OCI-LY3 (cell line): ENCODE results near the gene A4GNT.
"Not testable (repeated sequence)": the region's sequence is repeated elsewhere in the genome, so short reads cannot be mapped to it uniquely, and the experiment has no call there.

ENCODE experiments used
- H2AFZ ChIP-seq: fragments of 200-600, 300-600 bp; shearing (Covaris generic); 2 replicates; pipeline ENCODE4 v1.6.0; 2014; ENCODE audit warnings: antibody characterized with exemption, low read depth, low read length
- H3K27ac ChIP-seq: fragments of 200-600, 300-600 bp; sonication (generic); 2 replicates; pipeline ENCODE4 v1.5.1; 2014; ENCODE audit warnings: mild to moderate bottlenecking, low read length, moderate library complexity, mixed read lengths
- H3K27me3 ChIP-seq: fragments of 200-600, 300-600 bp; sonication (generic); 2 replicates; pipeline ENCODE4 v1.6.1; 2014; ENCODE audit warnings: low read depth, low read length, mixed read lengths
- H3K36me3 ChIP-seq: fragments of 200-600, 300-600 bp; sonication (generic); replicated peaks from 2 replicates; pipeline ENCODE3; 2014; ENCODE audit warnings: low read depth, low read length, mixed read lengths
- H3K4me1 ChIP-seq: fragments of 300-600, 200-600 bp; sonication (generic); 2 replicates; pipeline ENCODE4 v1.6.1; 2014; ENCODE audit warnings: low read length, mixed read lengths
- H3K4me2 ChIP-seq: fragments of 200-600, 300-600 bp; sonication (generic); 2 replicates; pipeline ENCODE4 v1.6.1; 2014; ENCODE audit warnings: low read length, mixed read lengths
- H3K4me3 ChIP-seq: fragments of 300-600, 200-600 bp; sonication (generic); 2 replicates; pipeline ENCODE4 v1.5.1; 2014; ENCODE audit warnings: antibody characterized with exemption, mild to moderate bottlenecking, low read length, moderate library complexity
- H3K79me2 ChIP-seq: fragments of 300-600, 200-600 bp; shearing (Covaris generic); 2 replicates; pipeline ENCODE4 v1.6.1; 2014; ENCODE audit warnings: mild to moderate bottlenecking, low read length, mixed read lengths
- H3K9ac ChIP-seq: fragments of 300-600, 200-600 bp; shearing (Covaris generic); 2 replicates; pipeline ENCODE4 v1.6.0; 2014; ENCODE audit warnings: mild to moderate bottlenecking, low read length, moderate library complexity
- H3K9me3 ChIP-seq: fragments of 200-600, 300-600 bp; shearing (Covaris generic); 2 replicates; pipeline ENCODE4 v1.6.1; 2014; ENCODE audit warnings: low read length, mixed read lengths; ENCODE audit not compliant: insufficient read depth
- H4K20me1 ChIP-seq: fragments of 200-600, 300-600 bp; sonication (generic); 2 replicates; pipeline ENCODE4 v1.6.1; 2016; ENCODE audit warnings: low read length, mixed read lengths; ENCODE audit not compliant: insufficient read depth
- EZH2phosphoT487 ChIP-seq: fragments of 200-600 bp; shearing (Covaris generic); IDR thresholded peaks from 2 replicates; pipeline ENCODE4 v1.6.1; 2018; ENCODE audit warnings: antibody characterized with exemption, mixed run types, low read depth
- TF ChIP-seq, protein P1 (sequence below): fragments of 200-600, 300-600 bp; sonication (generic); IDR thresholded peaks from 2 replicates; pipeline ENCODE4 v1.5.1; 2014; ENCODE audit warnings: antibody characterized with exemption, low read length, low read depth

The A4GNT gene

DNA sequence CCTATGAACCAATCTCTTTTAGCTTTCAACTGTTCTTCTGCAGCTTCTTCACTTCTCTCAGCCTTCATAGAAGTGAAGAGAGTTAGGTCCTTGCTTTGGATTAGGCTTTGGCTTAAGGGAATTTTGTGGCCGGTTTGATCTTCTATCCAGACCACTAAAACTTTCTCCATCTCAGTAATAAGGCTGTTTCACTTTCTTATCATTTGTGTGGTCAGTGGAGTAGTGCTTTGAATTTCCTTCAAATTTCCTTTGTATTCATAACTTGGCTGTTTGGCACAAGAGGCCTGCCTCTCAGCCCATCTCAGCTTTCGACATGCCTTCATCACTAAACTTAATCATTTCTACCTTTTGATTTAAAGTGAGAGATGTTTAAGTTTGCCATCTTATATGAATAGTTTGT, 38.5 kb downstream of the A4GNT start:
- Histone ChIP-seq H3K4me1 (no peaks in the 10 kb centered on the region), H3K27me3 (peaks cover 35% of the 10 kb centered on the region), H4K20me1 (no peaks in the 10 kb centered on the region), H3K79me2 (no peaks in the 10 kb centered on the region), H3K9ac (no peak overlapping the region), H3K27ac (no peak overlapping the region), H3K4me2 (no peak overlapping the region), H3K4me3 (no peak overlapping the region), H3K9me3 (no peaks in the 10 kb centered on the region), H2AFZ (no peak overlapping the region), H3K36me3 (no peaks in the 10 kb centered on the region)
- TF ChIP-seq EZH2phosphoT487: no peak

DNA sequence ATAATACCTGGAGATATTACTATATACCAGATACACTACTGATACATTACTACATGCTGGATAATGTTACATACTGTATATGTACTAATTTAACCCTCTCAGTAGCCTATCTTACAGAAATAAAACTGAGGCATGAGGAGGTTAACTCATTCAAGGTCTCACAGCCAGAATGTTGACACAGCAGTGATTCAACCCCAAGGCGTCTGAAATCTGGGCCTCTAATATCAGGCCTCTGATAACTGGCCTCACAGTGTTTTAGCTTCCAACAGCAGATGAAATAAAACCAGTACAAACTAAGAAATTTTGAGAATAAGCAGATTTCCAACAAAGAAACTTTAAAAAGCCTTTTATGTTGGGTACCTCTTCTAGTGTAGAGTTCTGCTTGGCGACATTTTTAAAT, 40.2 kb downstream of the A4GNT start:
- Histone ChIP-seq H3K79me2 (no peaks in the 10 kb centered on the region), H3K36me3 (no peaks in the 10 kb centered on the region), H4K20me1 (no peaks in the 10 kb centered on the region), H3K4me1 (no peaks in the 10 kb centered on the region), H3K9ac (no peak overlapping the region), H3K4me2 (no peak overlapping the region), H3K27me3 (peaks cover 43% of the 10 kb centered on the region), H2AFZ (no peak overlapping the region), H3K27ac (no peak overlapping the region), H3K9me3 (no peaks in the 10 kb centered on the region), H3K4me3 (no peak overlapping the region)
- TF ChIP-seq, protein P1, sequence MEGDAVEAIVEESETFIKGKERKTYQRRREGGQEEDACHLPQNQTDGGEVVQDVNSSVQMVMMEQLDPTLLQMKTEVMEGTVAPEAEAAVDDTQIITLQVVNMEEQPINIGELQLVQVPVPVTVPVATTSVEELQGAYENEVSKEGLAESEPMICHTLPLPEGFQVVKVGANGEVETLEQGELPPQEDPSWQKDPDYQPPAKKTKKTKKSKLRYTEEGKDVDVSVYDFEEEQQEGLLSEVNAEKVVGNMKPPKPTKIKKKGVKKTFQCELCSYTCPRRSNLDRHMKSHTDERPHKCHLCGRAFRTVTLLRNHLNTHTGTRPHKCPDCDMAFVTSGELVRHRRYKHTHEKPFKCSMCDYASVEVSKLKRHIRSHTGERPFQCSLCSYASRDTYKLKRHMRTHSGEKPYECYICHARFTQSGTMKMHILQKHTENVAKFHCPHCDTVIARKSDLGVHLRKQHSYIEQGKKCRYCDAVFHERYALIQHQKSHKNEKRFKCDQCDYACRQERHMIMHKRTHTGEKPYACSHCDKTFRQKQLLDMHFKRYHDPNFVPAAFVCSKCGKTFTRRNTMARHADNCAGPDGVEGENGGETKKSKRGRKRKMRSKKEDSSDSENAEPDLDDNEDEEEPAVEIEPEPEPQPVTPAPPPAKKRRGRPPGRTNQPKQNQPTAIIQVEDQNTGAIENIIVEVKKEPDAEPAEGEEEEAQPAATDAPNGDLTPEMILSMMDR: no peak
- TF ChIP-seq EZH2phosphoT487: no peak

DNA sequence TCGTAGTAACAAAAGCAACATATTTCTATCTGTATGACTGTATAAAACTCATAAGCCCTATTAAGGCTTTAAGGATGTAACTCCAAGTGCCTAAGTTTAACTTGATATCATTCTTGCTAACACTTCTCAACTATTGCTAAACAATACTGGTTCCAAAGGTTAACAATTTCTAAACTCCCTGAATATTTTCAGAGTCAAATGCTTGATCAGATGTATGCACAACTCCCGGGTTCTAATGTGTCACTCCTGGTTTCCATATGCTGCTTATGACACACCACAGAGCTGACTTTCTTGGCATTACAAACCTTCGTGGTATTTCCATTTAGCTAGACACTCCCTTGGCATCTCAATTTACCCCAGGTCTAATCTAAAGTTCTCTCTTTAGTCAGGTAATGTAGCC, 43.1 kb downstream of the A4GNT start:
- H3K9ac ChIP-seq: no peak overlapping the region
- H3K27ac ChIP-seq: no peak overlapping the region
- no peak overlapping the region for H3K4me2 ChIP-seq

DNA sequence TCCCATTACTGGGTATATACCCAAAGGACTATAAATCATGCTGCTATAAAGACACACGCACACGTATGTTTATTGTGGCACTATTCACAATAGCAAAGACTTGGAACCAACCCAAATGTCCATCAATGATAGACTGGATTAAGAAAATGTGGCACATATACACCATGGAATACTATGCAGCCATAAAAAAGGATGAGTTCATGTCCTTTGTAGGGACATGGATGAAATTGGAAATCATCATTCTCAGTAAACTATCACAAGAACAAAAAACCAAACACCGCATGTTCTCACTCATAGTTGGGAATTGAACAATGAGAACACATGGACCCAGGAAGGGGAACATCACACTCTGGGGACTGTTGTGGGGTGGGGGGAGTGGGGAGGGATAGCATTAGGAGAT, 46.4 kb downstream of the A4GNT start:
- H3K79me2 ChIP-seq, H3K9ac ChIP-seq, H2AFZ ChIP-seq, H3K9me3 ChIP-seq, H3K4me2 ChIP-seq, H3K27ac ChIP-seq, H3K4me3 ChIP-seq, H4K20me1 ChIP-seq, H3K36me3 ChIP-seq: not testable (repeated sequence)
- H3K27me3 ChIP-seq: peaks cover 33% of the 10 kb centered on the region
- peaks cover 14% of the 10 kb centered on the region for H3K4me1 ChIP-seq

More for the DNA sequence above, 43.1 kb downstream of the A4GNT start:
- Histone ChIP-seq H4K20me1 (no peaks in the 10 kb centered on the region), H3K4me1 (no peaks in the 10 kb centered on the region), H3K4me3 (no peak overlapping the region), H3K9me3 (no peaks in the 10 kb centered on the region), H2AFZ (no peak overlapping the region), H3K79me2 (no peaks in the 10 kb centered on the region), H3K27me3 (peaks cover 31% of the 10 kb centered on the region), H3K36me3 (no peaks in the 10 kb centered on the region)
- TF ChIP-seq, protein P1: no peak
- TF ChIP-seq EZH2phosphoT487: no peak

DNA sequence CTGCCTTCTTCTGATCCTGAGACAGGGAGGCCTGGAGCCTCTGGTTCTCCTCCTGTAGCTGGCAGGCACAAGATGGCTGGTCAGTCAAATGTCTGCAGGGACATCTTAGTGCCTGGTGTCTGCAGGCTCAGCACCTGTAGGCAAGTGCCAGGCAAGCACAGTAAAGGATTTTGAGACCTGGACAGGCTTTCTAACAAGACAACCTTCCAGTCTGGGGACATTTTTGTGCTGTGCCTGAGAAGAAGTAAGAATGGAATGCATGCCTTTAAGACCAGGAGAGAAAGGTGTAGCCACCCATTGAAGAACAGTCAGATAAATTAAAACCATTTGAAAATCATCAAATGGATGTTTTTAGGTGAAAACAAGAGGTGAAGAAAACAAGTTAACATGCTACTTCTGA, 48.0 kb downstream of the A4GNT start:
- H3K4me2 ChIP-seq: no peak overlapping the region
- TF ChIP-seq, protein P1: no peak
- TF ChIP-seq EZH2phosphoT487: no peak
- H3K79me2 ChIP-seq: no peaks in the 10 kb centered on the region
- no peaks in the 10 kb centered on the region for H4K20me1 ChIP-seq
- H2AFZ ChIP-seq: no peak overlapping the region
- H3K4me1 ChIP-seq: peaks cover 14% of the 10 kb centered on the region
- H3K36me3 ChIP-seq: no peaks in the 10 kb centered on the region
- H3K27ac ChIP-seq: no peak overlapping the region
- H3K4me3 ChIP-seq: no peak overlapping the region
- H3K9ac ChIP-seq: no peak overlapping the region
- H3K27me3 ChIP-seq: peaks cover 42% of the 10 kb centered on the region
- H3K9me3 ChIP-seq: no peaks in the 10 kb centered on the region
